ENCODE data around the gene LHFPL2. TPM values are rescaled to one million over a fixed set of nuclear protein-coding genes. Genes with fewer than 3 reads are reported as not detected.
A peak's percentile ranks its signal among the peaks of the same experiment; 100 is the strongest.

Gene LHFPL2
- total and polyA plus RNA-seq, 2 of the 4 experiments (the other 2 are of a cell fraction): 6.5 to 11.3 TPM

GRCh38 chr5:78622302-78622971, 26.1 kb downstream of the LHFPL2 start:
- peaks cover 43% of the 10 kb centered on the region for H3K36me3 ChIP-seq (ENCODE audit: control insufficient read depth, insufficient read depth, low read length)
- no peak overlapping the region for H3K27ac ChIP-seq (ENCODE audit: insufficient read depth, low read length)
- H4K91ac ChIP-seq (ENCODE audit: insufficient read depth, low read depth, low read length): no peak overlapping the region
- H4K8ac ChIP-seq (ENCODE audit: low read depth in 2 of 2, low read length in 2 of 2): no peak overlapping the region
- dilution Hi-C loops (cut with HindIII; ENCODE audit: low sequenced_read_pairs, unreplicated experiment): no loop called here
- no peak overlapping the region for H3K56ac ChIP-seq (ENCODE audit: extremely low read depth, insufficient read depth, low read length)
- no TSS peak for BruUV-seq (replicated peaks)
- no peak overlapping the region for H2BK120ac ChIP-seq (ENCODE audit: low read depth, low read length)
- intact Hi-C loops (cut with micrococcal nuclease): loop anchor here (10.0 kb wide), 1 partner anchor 298 kb away; no protein-coding TSS in a partner anchor
- H4K5ac ChIP-seq (ENCODE audit: low read depth, low read length): no peak overlapping the region
- H3K14ac ChIP-seq (replicated peaks; ENCODE audit: low read depth, low read length): no peak overlapping the region
- TF ChIP-seq SMC3 (IDR thresholded peaks at IDR 0.05; ENCODE audit: low read depth, low read length) (no peak), POLR2A (IDR thresholded peaks at IDR 0.05; ENCODE audit: low read depth, low read length) (no peak), CHD1 (IDR thresholded peaks at IDR 0.05; ENCODE audit: low read depth, low read length) (no peak), RFX5 (IDR thresholded peaks at IDR 0.05; ENCODE audit: low read depth, low read length) (no peak), MAZ (IDR thresholded peaks at IDR 0.05; ENCODE audit: borderline replicate concordance, low read depth, low read length) (no peak), RAD21 (IDR thresholded peaks at IDR 0.05; ENCODE audit: low read length) (no peak), CEBPB (IDR thresholded peaks at IDR 0.05; ENCODE audit: low read depth, low read length) (no peak), ELK1 (IDR thresholded peaks at IDR 0.05; ENCODE audit: borderline replicate concordance, low read depth, low read length) (no peak), CTCF (conservative IDR thresholded peaks at IDR 0.05; ENCODE audit: low read depth, low read length) (no peak), RCOR1 (IDR thresholded peaks at IDR 0.05; ENCODE audit: insufficient replicate concordance, low read length) (no peak), MAFK (IDR thresholded peaks at IDR 0.05; ENCODE audit: low read depth, low read length) (no peak), NFE2L2 (IDR thresholded peaks at IDR 0.05; ENCODE audit: low read depth, low read length) (no peak), MXI1 (IDR thresholded peaks at IDR 0.05; ENCODE audit: borderline replicate concordance, low read depth, low read length) (no peak), BHLHE40 (IDR thresholded peaks at IDR 0.05; ENCODE audit: low read depth, low read length) (no peak), FOS (IDR thresholded peaks at IDR 0.05; ENCODE audit: low read depth, low read length) (no peak)
- TF ChIP-seq, protein P1, sequence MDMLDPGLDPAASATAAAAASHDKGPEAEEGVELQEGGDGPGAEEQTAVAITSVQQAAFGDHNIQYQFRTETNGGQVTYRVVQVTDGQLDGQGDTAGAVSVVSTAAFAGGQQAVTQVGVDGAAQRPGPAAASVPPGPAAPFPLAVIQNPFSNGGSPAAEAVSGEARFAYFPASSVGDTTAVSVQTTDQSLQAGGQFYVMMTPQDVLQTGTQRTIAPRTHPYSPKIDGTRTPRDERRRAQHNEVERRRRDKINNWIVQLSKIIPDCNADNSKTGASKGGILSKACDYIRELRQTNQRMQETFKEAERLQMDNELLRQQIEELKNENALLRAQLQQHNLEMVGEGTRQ (IDR thresholded peaks at IDR 0.05; ENCODE audit: low read depth, low read length): no peak
- peaks cover 7 to 53% of the 10 kb centered on the region in 2 experiments for H3K79me1 ChIP-seq (ENCODE audit: low read depth in 1 of 2, low read length in 2 of 2)
- no peak overlapping the region for H2BK15ac ChIP-seq (ENCODE audit: low read depth, low read length)
- POLR2A ChIA-PET (ENCODE audit: unreplicated experiment): no interaction called here
- H3K18ac ChIP-seq (ENCODE audit: low read depth, low read length): no peak overlapping the region
- H3K9me3 ChIP-seq (ENCODE audit: control insufficient read depth, insufficient read depth, low read length): peaks cover 4% of the 10 kb centered on the region
- no peak overlapping the region for H3K4ac ChIP-seq (ENCODE audit: low read depth, low read length)
- no peak overlapping the region for H2AK9ac ChIP-seq (replicated peaks; ENCODE audit: low read depth, low read length, poor library complexity)
- no peak overlapping the region for H3K4me2 ChIP-seq (ENCODE audit: low read depth, low read length)
- no peak overlapping the region for H3K9ac ChIP-seq (ENCODE audit: low read depth, low read length)
- H3K23ac ChIP-seq (ENCODE audit: low read depth, low read length): peak overlapping the region; percentile 16; the same call in 1 of the 2 replicates
- no peak overlapping the region for H2BK5ac ChIP-seq (ENCODE audit: low read depth, low read length, poor library complexity, severe bottlenecking)
- no peak overlapping the region for H2AK5ac ChIP-seq (ENCODE audit: low read depth, low read length)
- in situ Hi-C loops (cut with MboI; ENCODE audit: low sequenced_read_pairs): no loop called here
- WGBS, 2 experiments (ENCODE audit: extremely low coverage in 2 of 2, insufficient read length in 1 of 2): 100% methylated on average over 1 of the region's 3 CpGs; no CpG with 5 or more reads in 1 of the 2 experiments
- H2BK20ac ChIP-seq (ENCODE audit: low read depth, low read length): no peak overlapping the region
- peaks cover 8% of the 10 kb centered on the region for H3K4me1 ChIP-seq (ENCODE audit: control insufficient read depth, insufficient read depth, low read length)
- CTCF ChIA-PET: no interaction called here
- H3K4me3 ChIP-seq (ENCODE audit: insufficient read depth, low read depth, low read length): no peak overlapping the region
- no peak for DNase-seq
- peaks cover 16% of the 10 kb centered on the region for H3K9me1 ChIP-seq (ENCODE audit: insufficient read depth, low read length)
- no peaks in the 10 kb centered on the region for H3K27me3 ChIP-seq (ENCODE audit: control insufficient read depth, insufficient read depth, low read length)
- peaks cover 36% of the 10 kb centered on the region; the same call in 1 of the 2 replicates for H4K20me1 ChIP-seq (ENCODE audit: insufficient read depth, low read length)
- ATAC-seq (ENCODE audit: low read depth): no peak
- no peak overlapping the region for H2AFZ ChIP-seq (replicated peaks; ENCODE audit: low read length, poor library complexity)

All from IMR-90 (cell line).